Mesothelial cell of epicardium (in vitro differentiated cells): ENCODE data around the gene GCK. TPM values are rescaled to one million over a fixed set of nuclear protein-coding genes. Genes with fewer than 3 reads are reported as not detected.

Source experiments
- DNase-seq, 2 experiments: peaks; one replicate each; pipeline ENCODE4 v3.0.0; 2021; ENCODE audit warnings: low spot score in 2 of 2; ENCODE audit not compliant: unreplicated experiment in 2 of 2
- H3K27ac Mint-ChIP-seq: 2 replicates; pipeline ENCODE4 v1.8.0; 2021; ENCODE audit warnings: mixed read lengths
- H3K27me3 Mint-ChIP-seq: 2 replicates; pipeline ENCODE4 v1.8.0; 2021; ENCODE audit warnings: low read depth, mixed read lengths
- H3K36me3 Mint-ChIP-seq: 2 replicates; pipeline ENCODE4 v1.8.0; 2021; ENCODE audit warnings: mixed read lengths
- H3K4me1 Mint-ChIP-seq: 2 replicates; pipeline ENCODE4 v1.8.0; 2021; ENCODE audit warnings: mixed read lengths
- H3K4me3 Mint-ChIP-seq: 2 replicates; pipeline ENCODE4 v1.8.0; 2021; ENCODE audit warnings: mild to moderate bottlenecking, moderate library complexity, mixed read lengths
- H3K9me3 Mint-ChIP-seq: 2 replicates; pipeline ENCODE4 v1.8.0; 2021; ENCODE audit warnings: mixed read lengths
- CTCF ChIP-seq: fragments of 200-600 bp; sonication (generic); IDR thresholded peaks from one replicate; pipeline ENCODE4 v1.5.0; 2021; ENCODE audit warnings: antibody characterized with exemption; ENCODE audit not compliant: unreplicated experiment
- total RNA-seq: library from RNA; stranded (reverse); gene quantifications from 3 replicates; pipeline ENCODE4 v1.2.1, GENCODE V29; 2021

Gene GCK
- total RNA-seq, 1 donor from 2014 or later, result 1.5 TPM

GRCh38 chr7:44136731-44137130, 52.5 kb downstream of the GCK start:
- H3K27ac Mint-ChIP-seq, result no peak overlapping the region
- no peak for DNase-seq
- no peaks in the 10 kb centered on the region for H3K36me3 Mint-ChIP-seq
- H3K27me3 Mint-ChIP-seq, result no peaks in the 10 kb centered on the region
- no peaks in the 10 kb centered on the region for H3K9me3 Mint-ChIP-seq
- TF ChIP-seq CTCF, result no peak
- H3K4me1 Mint-ChIP-seq, result peaks cover 17% of the 10 kb centered on the region
- H3K4me3 Mint-ChIP-seq, result no peak overlapping the region

GRCh38 chr7:44134943-44135628, 54.2 kb downstream of the GCK start:
- Mint-ChIP-seq H3K27me3 (no peaks in the 10 kb centered on the region), H3K27ac (no peak overlapping the region)

GRCh38 chr7:44133295-44133694, 55.9 kb downstream of the GCK start:
- no peaks in the 10 kb centered on the region for H3K9me3 Mint-ChIP-seq
- TF ChIP-seq CTCF, result no peak
- no peak for DNase-seq
- no peaks in the 10 kb centered on the region for H3K36me3 Mint-ChIP-seq
- no peak overlapping the region for H3K4me3 Mint-ChIP-seq
- no peak overlapping the region for H3K27ac Mint-ChIP-seq
- peaks cover 17% of the 10 kb centered on the region for H3K4me1 Mint-ChIP-seq
- H3K27me3 Mint-ChIP-seq, result no peaks in the 10 kb centered on the region

More at GRCh38 chr7:44134943-44135628, 54.2 kb downstream of the GCK start:
- Mint-ChIP-seq H3K36me3 (no peaks in the 10 kb centered on the region), H3K9me3 (no peaks in the 10 kb centered on the region), H3K4me3 (no peak overlapping the region), H3K4me1 (peaks cover 17% of the 10 kb centered on the region)
- DNase-seq, result no peak
- no peak for TF ChIP-seq CTCF

GRCh38 chr7:44132039-44132438, 57.2 kb downstream of the GCK start:
- H3K4me3 Mint-ChIP-seq, result no peak overlapping the region

GRCh38 chr7:44131173-44132029, 57.8 kb downstream of the GCK start:
- Mint-ChIP-seq H3K9me3 (peaks cover 16% of the 10 kb centered on the region), H3K36me3 (peaks cover 3% of the 10 kb centered on the region), H3K4me1 (peaks cover 17% of the 10 kb centered on the region), H3K27ac (peak overlapping the region; percentile 91), H3K27me3 (no peaks in the 10 kb centered on the region), H3K4me3 (no peak overlapping the region)
- TF ChIP-seq CTCF, result no peak
- no peak for DNase-seq

More at GRCh38 chr7:44132039-44132438, 57.2 kb downstream of the GCK start:
- DNase-seq, result no peak
- TF ChIP-seq CTCF, result no peak
- Mint-ChIP-seq H3K4me1 (peaks cover 17% of the 10 kb centered on the region), H3K27me3 (no peaks in the 10 kb centered on the region), H3K9me3 (peaks cover 11% of the 10 kb centered on the region), H3K27ac (peak overlapping the region; percentile 91), H3K36me3 (no peaks in the 10 kb centered on the region)
